ENCODE results near the gene CHSY1. TPM values are rescaled to one million over a fixed set of nuclear protein-coding genes. Genes with fewer than 3 reads are reported as not detected.

Gene CHSY1
- total RNA-seq, 1 donor from 2014 or later = 33.2 TPM

GRCh38 chr15:101225658-101226057, 26.2 kb downstream of the CHSY1 start:
- no peak overlapping the region for H3K27ac Mint-ChIP-seq
- peaks cover 23% of the 10 kb centered on the region for H3K36me3 Mint-ChIP-seq (ENCODE audit: insufficient read depth)
- no peak for DNase-seq (ENCODE audit: low spot score, unreplicated experiment)
- H3K4me1 Mint-ChIP-seq (ENCODE audit: low read depth) = peaks cover 13% of the 10 kb centered on the region
- no peak overlapping the region for H3K4me3 Mint-ChIP-seq (ENCODE audit: low read depth)
- no peak for TF ChIP-seq CTCF (IDR thresholded peaks at IDR 0.05; ENCODE audit: unreplicated experiment)
- no peaks in the 10 kb centered on the region for H3K27me3 Mint-ChIP-seq
- peaks cover 6% of the 10 kb centered on the region for H3K9me3 Mint-ChIP-seq (ENCODE audit: low read depth)

- H3K4me1 Mint-ChIP-seq (ENCODE audit: low read depth) = peaks cover 30% of the 10 kb centered on the region
- no peak overlapping the region for H3K27ac Mint-ChIP-seq
- no peaks in the 10 kb centered on the region for H3K9me3 Mint-ChIP-seq (ENCODE audit: low read depth)
Observed at GRCh38 chr15:101221902-101222301, 29.9 kb downstream of the CHSY1 start.

GRCh38 chr15:101220060-101220459, 31.8 kb downstream of the CHSY1 start:
- H3K27me3 Mint-ChIP-seq = no peaks in the 10 kb centered on the region
- no peak overlapping the region for H3K4me3 Mint-ChIP-seq (ENCODE audit: low read depth)

More at GRCh38 chr15:101221902-101222301, 29.9 kb downstream of the CHSY1 start:
- no peaks in the 10 kb centered on the region for H3K27me3 Mint-ChIP-seq
- no peak for DNase-seq (ENCODE audit: low spot score, unreplicated experiment)
- peaks cover 14% of the 10 kb centered on the region for H3K36me3 Mint-ChIP-seq (ENCODE audit: insufficient read depth)
- H3K4me3 Mint-ChIP-seq (ENCODE audit: low read depth) = no peak overlapping the region
- TF ChIP-seq CTCF (IDR thresholded peaks at IDR 0.05; ENCODE audit: unreplicated experiment) = no peak

GRCh38 chr15:101219441-101219840, 32.4 kb downstream of the CHSY1 start:
- TF ChIP-seq CTCF (IDR thresholded peaks at IDR 0.05; ENCODE audit: unreplicated experiment) = no peak
- Mint-ChIP-seq H3K4me3 (ENCODE audit: low read depth) (no peak overlapping the region), H3K36me3 (ENCODE audit: insufficient read depth) (peaks cover 6% of the 10 kb centered on the region), H3K27ac (no peak overlapping the region), H3K27me3 (no peaks in the 10 kb centered on the region), H3K4me1 (ENCODE audit: low read depth) (peaks cover 27% of the 10 kb centered on the region), H3K9me3 (ENCODE audit: low read depth) (no peaks in the 10 kb centered on the region)
- DNase-seq (ENCODE audit: low spot score, unreplicated experiment) = no peak

More at GRCh38 chr15:101220060-101220459, 31.8 kb downstream of the CHSY1 start:
- Mint-ChIP-seq H3K9me3 (ENCODE audit: low read depth) (no peaks in the 10 kb centered on the region), H3K36me3 (ENCODE audit: insufficient read depth) (peaks cover 5% of the 10 kb centered on the region), H3K4me1 (ENCODE audit: low read depth) (peaks cover 27% of the 10 kb centered on the region), H3K27ac (no peak overlapping the region)
- no peak for DNase-seq (ENCODE audit: low spot score, unreplicated experiment)
- no peak for TF ChIP-seq CTCF (IDR thresholded peaks at IDR 0.05; ENCODE audit: unreplicated experiment)

- H3K4me1 Mint-ChIP-seq (ENCODE audit: low read depth) = peaks cover 30% of the 10 kb centered on the region
- TF ChIP-seq CTCF (IDR thresholded peaks at IDR 0.05; ENCODE audit: unreplicated experiment) = peak; percentile 13
- no peaks in the 10 kb centered on the region for H3K27me3 Mint-ChIP-seq
- H3K27ac Mint-ChIP-seq = no peak overlapping the region
- peaks cover 5% of the 10 kb centered on the region for H3K36me3 Mint-ChIP-seq (ENCODE audit: insufficient read depth)
- H3K9me3 Mint-ChIP-seq (ENCODE audit: low read depth) = no peaks in the 10 kb centered on the region
- no peak for DNase-seq (ENCODE audit: low spot score, unreplicated experiment)
- H3K4me3 Mint-ChIP-seq (ENCODE audit: low read depth) = no peak overlapping the region
Observed at GRCh38 chr15:101217446-101217845, 34.4 kb downstream of the CHSY1 start.

Data from progenitor cell of endocrine pancreas (in vitro differentiated cells).